K562 treated with DMSO at 1 percent for 48 hours (cell line): ENCODE measurements around the gene ANKRD40CL. TPM values are rescaled to one million over a fixed set of nuclear protein-coding genes. Genes with fewer than 3 reads are reported as not detected.

Experiments used
- total RNA-seq: library from RNA; unstranded; fragments of 300-600 nt; gene quantifications from 2 replicates; pipeline ENCODE4 v1.2.3, GENCODE V29; 2022; ENCODE audit warnings: low replicate concordance; ENCODE audit errors: extremely low read depth

ANKRD40CL gene
- not detected in 2 replicates for total RNA-seq

DNA sequence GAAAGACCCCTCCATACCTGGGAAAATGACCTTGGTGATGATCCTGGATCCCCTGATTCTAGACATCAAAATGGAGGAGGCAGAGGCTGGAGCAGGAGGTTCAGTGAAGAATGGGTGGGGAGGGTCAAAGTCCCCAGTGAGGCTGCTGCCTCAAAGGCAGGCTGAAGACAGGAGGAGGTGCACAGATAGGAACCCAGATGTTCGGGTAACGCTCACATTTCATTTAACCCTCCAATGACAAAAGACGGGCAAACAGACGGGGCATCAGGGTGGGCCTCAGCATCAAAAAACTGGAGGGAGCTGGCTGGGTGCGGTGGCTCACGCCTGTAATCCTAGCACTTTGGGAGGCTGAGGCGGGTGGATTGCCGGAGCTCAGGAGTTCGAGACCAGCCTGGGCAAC is at the start of gene ANKRD40CL:
Gene ANKRD40CL (minus strand): TSS at position 73 of the 400 bp plus-strand sequence. CDS start 605 bp downstream, outside the sequence.

DNA sequence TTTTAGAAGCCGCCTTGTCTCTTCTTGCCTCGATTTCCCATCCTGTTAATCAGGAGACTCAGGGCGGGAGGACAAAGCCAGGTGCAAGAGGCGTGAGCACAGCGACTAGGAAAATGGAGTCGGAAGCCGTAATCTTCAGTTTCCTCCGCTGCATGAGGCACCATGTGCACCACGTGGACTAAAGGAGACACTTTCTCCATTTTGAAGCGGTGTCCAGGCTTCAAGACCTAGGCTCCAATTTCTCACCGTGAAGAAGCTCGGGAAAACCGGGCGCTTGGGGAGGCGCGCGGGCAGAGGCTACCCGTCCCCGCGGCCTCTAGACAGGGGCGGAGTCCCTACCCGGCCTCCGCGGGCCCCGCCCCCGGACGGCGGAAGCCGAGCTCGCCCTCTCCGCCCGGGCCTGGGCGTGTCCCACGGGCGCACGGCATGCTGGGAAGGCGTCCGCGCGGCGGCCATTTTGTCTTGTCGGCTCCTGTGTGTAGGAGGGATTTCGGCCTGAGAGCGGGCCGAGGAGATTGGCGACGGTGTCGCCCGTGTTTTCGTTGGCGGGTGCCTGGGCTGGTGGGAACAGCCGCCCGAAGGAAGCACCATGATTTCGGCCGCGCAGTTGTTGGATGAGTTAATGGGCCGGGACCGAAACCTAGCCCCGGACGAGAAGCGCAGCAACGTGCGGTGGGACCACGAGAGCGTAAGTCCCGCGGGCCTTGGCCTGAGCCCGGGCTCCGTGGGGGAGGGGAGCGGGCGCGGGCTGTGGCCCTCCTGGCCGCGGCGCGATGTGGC is 48.0 kb downstream of the ANKRD40CL start, which contains the start of gene LUC7L3:
Gene LUC7L3 (plus strand): TSS at position 460 of the 780 bp plus-strand sequence. CDS start 130 bp downstream, at position 590.

Other genes starting within 250 kb of the ANKRD40CL start
- not detected in 2 replicates for gene EPN3, start 234.8 kb downstream of the ANKRD40CL start, total RNA-seq
- not detected in 2 replicates for gene SPATA20, start 220.3 kb downstream of the ANKRD40CL start, total RNA-seq
- gene CACNA1G, start 206.8 kb downstream of the ANKRD40CL start, total RNA-seq = not detected in 2 replicates
- not detected in 2 replicates for gene ABCC3, start 132.6 kb downstream of the ANKRD40CL start, total RNA-seq
- gene ANKRD40, start 59.6 kb downstream of the ANKRD40CL start, total RNA-seq = not detected in 2 replicates
- gene LUC7L3, start 47.9 kb downstream of the ANKRD40CL start, total RNA-seq = not detected in 2 replicates
- gene WFIKKN2, start 68.1 kb upstream of the ANKRD40CL start, total RNA-seq = not detected in 2 replicates
- not detected in 2 replicates for gene TOB1, start 98.8 kb upstream of the ANKRD40CL start, total RNA-seq